ENCODE measurements around the gene CDH22. TPM values are rescaled to one million over a fixed set of nuclear protein-coding genes. Genes with fewer than 3 reads are reported as not detected.

The CDH22 gene
- total RNA-seq, 2 experiments from 2014 or later: not detected

DNA sequence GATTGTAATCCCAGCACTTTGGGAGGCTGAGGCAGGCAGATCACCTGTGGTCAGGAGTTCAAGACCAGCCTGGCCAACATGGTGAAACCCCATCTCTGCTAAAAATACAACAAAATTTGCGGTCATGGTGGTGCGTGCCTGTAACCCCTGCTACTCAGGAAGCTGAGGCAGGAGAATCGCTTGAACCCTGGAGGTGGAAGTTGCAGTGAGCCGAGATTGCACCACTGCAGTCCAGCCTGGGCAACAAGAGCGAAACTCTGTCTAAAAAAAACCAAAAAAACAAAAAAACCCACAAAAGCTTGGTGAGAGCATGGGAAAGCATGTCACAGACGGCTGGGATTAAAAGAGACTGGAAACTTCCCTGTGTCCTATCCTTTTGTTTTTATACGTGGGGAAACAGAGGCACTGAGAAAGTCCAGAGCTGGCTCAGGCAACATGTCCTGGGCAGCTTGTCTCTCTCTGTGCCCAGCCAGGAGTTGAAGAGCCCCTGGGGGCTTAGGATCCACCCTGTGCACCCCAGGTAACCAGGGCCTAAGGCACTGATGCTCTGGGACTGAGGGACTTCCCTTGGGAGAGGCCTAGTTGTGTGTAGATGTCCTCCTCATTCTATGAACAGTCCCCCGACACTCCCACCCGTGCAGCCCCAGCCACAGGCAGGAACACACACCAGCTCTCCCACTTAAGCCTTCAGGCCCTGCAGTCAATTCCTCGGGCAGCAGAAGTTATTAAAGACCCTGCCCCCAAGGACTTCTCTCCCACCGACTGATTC is 174.2 kb downstream of the CDH22 start:
- H3K9me3 Mint-ChIP-seq: no peaks in the 10 kb centered on the region
- no peaks in the 10 kb centered on the region for H3K36me3 Mint-ChIP-seq
- H3K27ac Mint-ChIP-seq: no peak overlapping the region
- intact Hi-C loops (cut with micrococcal nuclease): loop anchor here (5.0 kb wide), 1 partner anchor 213 kb away; no protein-coding TSS in a partner anchor
- CTCF ChIA-PET: interaction anchor here (0.7 to 1.6 kb wide), 5 partner anchors 11 to 353 kb away, joined by 3 to 7 read pairs (median 4); no protein-coding TSS in a partner anchor
- no peaks in the 10 kb centered on the region for H3K4me1 Mint-ChIP-seq (ENCODE audit: low read depth)
- DNase-seq: no peak
- peaks cover 24% of the 10 kb centered on the region for H3K27me3 Mint-ChIP-seq
- POLR2A ChIA-PET: no interaction called here
- no peak overlapping the region for H3K4me3 Mint-ChIP-seq

DNA sequence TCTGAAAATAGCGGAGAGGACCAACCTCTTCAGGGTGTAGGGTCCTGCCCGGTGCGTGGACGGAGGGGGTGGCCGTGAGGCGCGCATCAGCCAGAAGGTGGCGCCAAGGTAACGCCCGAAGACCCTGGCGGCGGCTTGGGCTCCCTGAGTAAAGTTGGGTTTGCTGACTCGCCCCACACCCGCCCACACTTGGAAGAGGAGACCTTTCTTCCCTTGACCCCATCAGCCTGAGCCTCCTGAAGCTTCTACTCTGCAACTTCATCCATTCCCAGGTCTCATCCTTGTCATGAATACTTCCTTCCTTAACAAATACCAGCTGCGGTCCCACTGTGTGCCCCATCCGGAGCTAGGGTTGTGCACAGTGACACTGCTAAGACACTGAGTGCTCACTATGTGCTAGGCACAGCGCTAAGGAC is 175.6 kb downstream of the CDH22 start:
- CTCF ChIA-PET: interaction anchor here (0.7 to 3.0 kb wide), 16 partner anchors 8 to 407 kb away, joined by 3 to 34 read pairs (median 4); no protein-coding TSS in a partner anchor
- no peaks in the 10 kb centered on the region for H3K36me3 Mint-ChIP-seq
- H3K4me1 Mint-ChIP-seq (ENCODE audit: low read depth): no peaks in the 10 kb centered on the region
- intact Hi-C loops (cut with micrococcal nuclease): loop anchor here (5.0 kb wide), 1 partner anchor 215 kb away; no protein-coding TSS in a partner anchor
- H3K9me3 Mint-ChIP-seq: no peaks in the 10 kb centered on the region
- H3K27ac Mint-ChIP-seq: no peak overlapping the region
- peak; percentile 73 for DNase-seq
- H3K4me3 Mint-ChIP-seq: no peak overlapping the region
- peaks cover 25% of the 10 kb centered on the region for H3K27me3 Mint-ChIP-seq
- POLR2A ChIA-PET: no interaction called here

DNA sequence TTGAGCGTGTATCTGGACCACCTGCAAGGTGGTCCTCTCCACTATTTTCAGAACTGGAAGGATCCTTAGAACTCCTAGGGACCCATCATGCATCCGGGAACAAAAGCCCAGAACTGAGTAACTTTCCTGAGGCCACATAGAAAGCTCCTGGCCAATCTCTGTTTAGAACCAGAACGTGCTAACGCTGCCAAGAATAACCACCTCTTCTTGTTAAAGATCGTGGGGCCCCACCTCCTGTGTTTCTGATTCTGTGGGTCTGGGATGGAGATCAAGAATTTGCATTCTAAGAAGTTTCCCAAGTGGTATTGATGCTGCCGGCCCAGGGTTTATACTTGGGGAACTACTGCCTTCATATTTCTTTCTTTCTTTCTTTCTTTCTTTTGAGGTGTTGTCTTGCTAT is 176.9 kb downstream of the CDH22 start:
- no peaks in the 10 kb centered on the region for H3K36me3 Mint-ChIP-seq
- H3K4me3 Mint-ChIP-seq: no peak overlapping the region
- ChIA-PET CTCF (interaction anchor here (1.1 to 3.0 kb wide), 5 partner anchors 9 to 408 kb away, joined by 3 to 34 read pairs (median 9); no protein-coding TSS in a partner anchor), POLR2A (no interaction called here)
- DNase-seq: no peak
- intact Hi-C loops (cut with micrococcal nuclease): loop anchor here (5.0 kb wide), 1 partner anchor 216 kb away; no protein-coding TSS in a partner anchor
- no peaks in the 10 kb centered on the region for H3K4me1 Mint-ChIP-seq (ENCODE audit: low read depth)
- no peaks in the 10 kb centered on the region for H3K9me3 Mint-ChIP-seq
- no peak overlapping the region for H3K27ac Mint-ChIP-seq
- peaks cover 27% of the 10 kb centered on the region for H3K27me3 Mint-ChIP-seq

- no peaks in the 10 kb centered on the region for H3K36me3 Mint-ChIP-seq
- ChIA-PET POLR2A (no interaction called here), CTCF (interaction anchor here (1.0 to 3.0 kb wide), 4 partner anchors 10 to 117 kb away, joined by 3 to 9 read pairs (median 4); no protein-coding TSS in a partner anchor)
- intact Hi-C loops (cut with micrococcal nuclease): loop anchor here (5.0 kb wide), 1 partner anchor 217 kb away; no protein-coding TSS in a partner anchor
- DNase-seq: no peak
- no peaks in the 10 kb centered on the region for H3K4me1 Mint-ChIP-seq (ENCODE audit: low read depth)
- no peak overlapping the region for H3K27ac Mint-ChIP-seq
- H3K27me3 Mint-ChIP-seq: peaks cover 27% of the 10 kb centered on the region
- no peak overlapping the region for H3K4me3 Mint-ChIP-seq
- no peaks in the 10 kb centered on the region for H3K9me3 Mint-ChIP-seq
These were observed 177.8 kb downstream of the CDH22 start for GRCh38 chr20:46130534-46130933.

DNA sequence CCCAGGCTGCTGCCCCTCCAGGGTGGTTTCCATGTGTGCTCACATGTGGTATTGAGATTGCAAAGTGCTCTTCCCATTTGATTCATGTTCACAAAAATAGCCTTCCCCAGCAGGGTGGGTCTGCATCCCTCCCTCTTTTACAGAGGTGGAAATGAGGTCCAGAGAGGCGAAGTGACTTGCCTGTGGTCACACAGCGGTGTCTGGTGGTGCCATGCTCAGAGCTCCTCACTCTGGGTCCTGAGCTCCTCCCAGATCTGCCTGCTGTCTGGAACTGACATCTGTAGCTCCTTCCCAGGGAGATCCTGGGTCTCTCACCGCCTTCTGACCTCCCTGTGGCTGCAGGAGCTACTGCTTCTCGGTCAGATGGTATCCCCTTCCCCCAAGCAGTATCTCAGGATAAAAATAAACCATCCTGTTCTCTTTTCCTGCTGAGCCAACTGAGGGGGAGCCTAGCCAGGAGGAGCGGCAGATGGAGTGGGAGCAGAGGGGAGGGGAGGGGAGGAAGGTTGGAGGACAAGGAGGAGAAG is 178.3 kb downstream of the CDH22 start:
- no peaks in the 10 kb centered on the region for H3K36me3 Mint-ChIP-seq
- H3K27ac Mint-ChIP-seq: no peak overlapping the region
- no peak overlapping the region for H3K4me3 Mint-ChIP-seq
- ChIA-PET POLR2A (no interaction called here), CTCF (interaction anchor here (0.7 to 1.3 kb wide), 5 partner anchors 22 to 116 kb away, joined by 3 to 5 read pairs (median 3); no protein-coding TSS in a partner anchor)
- no peaks in the 10 kb centered on the region for H3K4me1 Mint-ChIP-seq (ENCODE audit: low read depth)
- H3K27me3 Mint-ChIP-seq: peaks cover 27% of the 10 kb centered on the region
- intact Hi-C loops (cut with micrococcal nuclease): loop anchor here (5.0 kb wide), 1 partner anchor 217 kb away; no protein-coding TSS in a partner anchor
- H3K9me3 Mint-ChIP-seq: no peaks in the 10 kb centered on the region
- DNase-seq: no peak

GRCh38 chr20:46128310-46129151 is 179.8 kb downstream of the CDH22 start:
- POLR2A ChIA-PET: no interaction called here
- DNase-seq: no peak
- intact Hi-C loops (cut with micrococcal nuclease): no loop called here
- peaks cover 27% of the 10 kb centered on the region for H3K27me3 Mint-ChIP-seq
- H3K4me3 Mint-ChIP-seq: no peak overlapping the region
- CTCF ChIA-PET: interaction anchor here (0.7 to 1.7 kb wide), 8 partner anchors 8 to 357 kb away, joined by 3 to 15 read pairs (median 3); partner anchors contain the start of gene CD40
- H3K27ac Mint-ChIP-seq: no peak overlapping the region
- H3K9me3 Mint-ChIP-seq: no peaks in the 10 kb centered on the region
- H3K36me3 Mint-ChIP-seq: no peaks in the 10 kb centered on the region
- H3K4me1 Mint-ChIP-seq (ENCODE audit: low read depth): no peaks in the 10 kb centered on the region

- Mint-ChIP-seq H3K27me3 (peaks cover 19% of the 10 kb centered on the region), H3K27ac (no peak overlapping the region), H3K36me3 (no peaks in the 10 kb centered on the region), H3K4me1 (ENCODE audit: low read depth) (no peaks in the 10 kb centered on the region), H3K4me3 (no peak overlapping the region), H3K9me3 (no peaks in the 10 kb centered on the region)
- CTCF ChIA-PET: interaction anchor here (1.7 kb wide), 1 partner anchor 48 kb away, joined by 15 read pairs; no protein-coding TSS in a partner anchor
- intact Hi-C loops (cut with micrococcal nuclease): no loop called here
- POLR2A ChIA-PET: no interaction called here
- DNase-seq: no peak
These were observed 180.8 kb downstream of the CDH22 start for GRCh38 chr20:46127396-46128010.

DNA sequence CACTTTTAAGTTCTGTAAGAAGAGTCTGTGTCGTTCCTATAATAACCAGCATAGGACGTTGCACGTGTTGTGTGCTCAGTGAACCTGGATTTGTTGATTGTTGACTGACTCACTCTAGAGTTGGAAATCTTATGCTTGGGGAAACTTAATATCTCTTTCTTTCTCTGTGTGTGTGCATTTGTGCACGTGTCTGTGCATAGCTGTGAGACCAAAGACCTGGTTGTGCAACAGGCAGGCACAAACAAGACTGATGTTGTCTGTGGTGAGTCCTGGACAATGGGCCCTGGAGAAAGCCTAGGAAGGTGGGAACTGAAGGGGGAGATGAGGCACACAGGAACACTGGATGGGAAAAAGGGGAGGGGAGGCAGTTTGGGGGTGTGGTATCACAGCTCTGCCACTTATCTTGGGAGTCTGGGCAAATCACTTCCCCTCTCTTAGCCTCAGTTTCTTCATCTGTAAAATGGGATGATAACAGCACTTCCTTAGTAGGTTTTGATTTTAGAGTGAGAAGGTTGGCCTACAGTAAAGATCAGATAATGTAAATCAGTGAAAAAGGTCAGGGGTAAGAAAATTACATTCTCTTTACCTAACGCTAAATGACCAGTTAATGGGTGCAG is 181.8 kb downstream of the CDH22 start:
- Mint-ChIP-seq H3K27ac (no peak overlapping the region), H3K4me1 (ENCODE audit: low read depth) (no peaks in the 10 kb centered on the region), H3K9me3 (no peaks in the 10 kb centered on the region), H3K4me3 (no peak overlapping the region), H3K27me3 (peaks cover 15% of the 10 kb centered on the region), H3K36me3 (no peaks in the 10 kb centered on the region)
- CTCF ChIA-PET: interaction anchor here (1.5 kb wide), 1 partner anchor 30 kb away, joined by 5 read pairs; no protein-coding TSS in a partner anchor
- intact Hi-C loops (cut with micrococcal nuclease): no loop called here
- DNase-seq: no peak
- POLR2A ChIA-PET: no interaction called here

Other genes starting within 250 kb of the CDH22 start
- 10 to 100 TPM; 13.1 to 13.7 TPM for gene NCOA5, start 218.5 kb downstream of the CDH22 start, total RNA-seq
- 1 to 10 TPM; 3.2 to 4.0 TPM for gene CD40, start 190.2 kb downstream of the CDH22 start, total RNA-seq
- 10 to 100 TPM; 57.4 to 64.1 TPM for gene ELMO2, start 98.1 kb upstream of the CDH22 start, total RNA-seq
- 1 to 10 TPM; 1.1 to 2.2 TPM for gene ZNF334, start 205.1 kb upstream of the CDH22 start, total RNA-seq
- gene OCSTAMP, start 242.2 kb upstream of the CDH22 start, total RNA-seq: under 1 TPM; 0.64 to 0.73 TPM

Data from activated CD4-positive, alpha-beta memory T cell treated with anti-CD3 and anti-CD28 coated beads for 36 hours (primary cell).